Epithelial cell of esophagus (primary cell): Measurements from ENCODE around the gene BCAR3.

Experiments
- DNase-seq: peaks from one replicate; pipeline ENCODE4 v3.0.0; 2010; ENCODE audit warnings: low read depth
- H3K4me3 ChIP-seq: 2 replicates; pipeline ENCODE4 v1.5.1; 2011; ENCODE audit warnings: mild to moderate bottlenecking, low read length, control low read depth
- TF ChIP-seq, protein P1 (sequence below): IDR thresholded peaks from 2 replicates; pipeline ENCODE4 v1.5.1; 2011; ENCODE audit warnings: low read depth, mild to moderate bottlenecking, low read length, control low read depth, inconsistent platforms; ENCODE audit not compliant: insufficient read depth; ENCODE audit errors: missing control alignments

Gene BCAR3

DNA sequence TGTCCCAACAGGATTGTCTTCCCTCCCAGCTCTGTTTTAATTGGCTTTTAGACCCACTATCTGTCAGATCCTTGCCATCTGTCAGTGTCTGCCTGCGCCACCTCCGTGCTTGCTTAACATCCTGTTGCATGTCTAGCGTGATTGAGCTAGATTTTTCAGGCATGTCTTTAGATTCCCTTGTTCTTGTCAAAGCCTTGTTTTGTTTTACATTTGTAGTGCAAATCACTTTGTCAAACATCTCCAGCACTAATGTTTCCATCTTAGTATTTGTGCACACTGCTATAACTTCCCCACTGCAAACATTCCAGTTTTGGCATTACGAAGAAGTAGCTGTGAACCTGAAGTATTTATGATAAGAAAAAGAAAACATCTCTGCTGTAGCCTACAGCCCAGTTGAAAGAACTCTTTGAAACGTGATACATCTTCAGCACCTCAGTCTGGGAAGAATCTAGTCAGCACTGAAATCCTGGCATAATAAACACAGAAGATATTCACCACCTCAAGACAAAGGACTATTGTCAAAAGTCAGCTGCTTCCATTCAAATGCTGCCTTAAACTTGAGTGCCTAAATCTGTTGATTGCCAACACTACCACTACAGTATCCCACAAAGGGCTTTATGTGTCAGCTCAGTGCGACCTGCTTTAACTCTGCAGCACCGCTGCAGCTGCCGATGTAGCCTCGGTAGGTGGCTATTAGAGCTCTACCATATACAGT, 128.7 kb downstream of the BCAR3 start:
- H3K4me3 ChIP-seq, result no peak overlapping the region
- peak; percentile 71 for DNase-seq
- TF ChIP-seq, protein P1, sequence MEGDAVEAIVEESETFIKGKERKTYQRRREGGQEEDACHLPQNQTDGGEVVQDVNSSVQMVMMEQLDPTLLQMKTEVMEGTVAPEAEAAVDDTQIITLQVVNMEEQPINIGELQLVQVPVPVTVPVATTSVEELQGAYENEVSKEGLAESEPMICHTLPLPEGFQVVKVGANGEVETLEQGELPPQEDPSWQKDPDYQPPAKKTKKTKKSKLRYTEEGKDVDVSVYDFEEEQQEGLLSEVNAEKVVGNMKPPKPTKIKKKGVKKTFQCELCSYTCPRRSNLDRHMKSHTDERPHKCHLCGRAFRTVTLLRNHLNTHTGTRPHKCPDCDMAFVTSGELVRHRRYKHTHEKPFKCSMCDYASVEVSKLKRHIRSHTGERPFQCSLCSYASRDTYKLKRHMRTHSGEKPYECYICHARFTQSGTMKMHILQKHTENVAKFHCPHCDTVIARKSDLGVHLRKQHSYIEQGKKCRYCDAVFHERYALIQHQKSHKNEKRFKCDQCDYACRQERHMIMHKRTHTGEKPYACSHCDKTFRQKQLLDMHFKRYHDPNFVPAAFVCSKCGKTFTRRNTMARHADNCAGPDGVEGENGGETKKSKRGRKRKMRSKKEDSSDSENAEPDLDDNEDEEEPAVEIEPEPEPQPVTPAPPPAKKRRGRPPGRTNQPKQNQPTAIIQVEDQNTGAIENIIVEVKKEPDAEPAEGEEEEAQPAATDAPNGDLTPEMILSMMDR, result no peak

DNA sequence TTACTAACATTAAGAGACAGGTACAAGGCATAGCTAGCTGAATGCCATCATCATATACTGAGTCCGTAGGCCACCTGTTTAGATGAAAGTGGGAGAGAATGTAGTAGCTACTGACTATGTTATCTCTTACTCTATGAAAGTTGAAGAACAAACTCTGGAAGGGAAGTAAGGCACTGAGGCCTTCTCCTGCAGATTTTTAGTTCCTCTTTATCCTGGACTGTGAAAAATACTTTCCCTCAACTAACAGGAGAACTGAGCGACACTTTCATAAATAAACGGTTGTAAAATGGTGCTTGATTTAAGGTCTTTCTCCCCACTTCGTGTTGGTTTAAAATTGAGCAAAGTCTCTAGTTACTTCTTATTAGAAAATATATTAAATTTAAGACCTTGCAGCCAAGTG, 131.8 kb downstream of the BCAR3 start:
- TF ChIP-seq, protein P1, result no peak
- no peak for DNase-seq
- H3K4me3 ChIP-seq, result no peak overlapping the region

DNA sequence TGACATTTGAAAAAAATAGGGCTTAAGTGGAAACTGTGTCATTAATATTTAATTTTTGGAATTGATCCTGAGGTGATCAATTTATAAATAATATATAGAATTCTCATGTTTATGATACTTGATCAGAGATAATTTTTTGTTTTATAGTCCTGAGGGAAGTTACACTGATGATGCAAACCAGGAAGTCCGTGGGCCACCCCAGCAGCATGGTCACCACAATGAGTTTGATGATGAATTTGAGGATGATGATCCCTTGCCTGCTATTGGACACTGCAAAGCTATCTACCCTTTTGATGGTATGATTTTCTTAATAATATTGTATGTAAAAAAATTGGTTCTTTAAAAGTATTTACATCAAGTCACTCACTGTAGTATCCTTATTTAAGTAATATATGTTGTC, 132.5 kb downstream of the BCAR3 start:
- TF ChIP-seq, protein P1, result no peak
- no peak overlapping the region for H3K4me3 ChIP-seq
- DNase-seq, result no peak

DNA sequence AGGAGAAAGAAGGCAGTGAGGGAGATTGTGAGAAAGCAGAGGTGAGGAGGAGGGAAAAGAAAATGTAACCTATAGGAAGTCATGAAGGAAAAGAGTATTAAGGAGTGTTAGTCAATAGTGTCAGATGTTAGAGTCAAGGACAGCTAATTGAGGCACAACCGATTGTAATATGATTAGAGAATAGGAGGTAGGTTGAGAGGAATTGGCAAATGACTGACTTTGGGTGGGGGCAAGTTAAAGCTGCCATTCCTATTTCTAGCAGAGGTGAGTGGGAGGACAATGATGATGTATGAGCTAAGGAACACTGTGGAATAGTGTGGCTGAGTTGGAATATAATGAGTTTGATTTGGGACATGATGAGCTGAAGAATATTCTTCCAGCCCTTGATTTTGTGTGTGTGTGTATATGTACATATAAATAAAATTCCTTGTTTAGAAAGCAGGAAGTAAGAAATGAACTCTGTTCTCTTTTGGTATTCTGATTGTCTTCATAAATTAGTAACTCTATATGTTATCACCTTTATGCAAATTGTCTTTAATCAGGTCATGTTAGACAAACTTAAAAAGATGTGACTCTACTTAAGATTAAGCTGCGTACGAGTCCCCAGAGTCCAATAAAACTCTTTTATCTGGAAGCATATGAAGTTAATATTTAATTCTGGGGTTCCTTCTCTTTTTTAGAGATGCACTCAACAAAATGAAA, 135.3 kb downstream of the BCAR3 start:
- H3K4me3 ChIP-seq, result no peak overlapping the region
- DNase-seq, result no peak
- TF ChIP-seq, protein P1, result no peak

DNA sequence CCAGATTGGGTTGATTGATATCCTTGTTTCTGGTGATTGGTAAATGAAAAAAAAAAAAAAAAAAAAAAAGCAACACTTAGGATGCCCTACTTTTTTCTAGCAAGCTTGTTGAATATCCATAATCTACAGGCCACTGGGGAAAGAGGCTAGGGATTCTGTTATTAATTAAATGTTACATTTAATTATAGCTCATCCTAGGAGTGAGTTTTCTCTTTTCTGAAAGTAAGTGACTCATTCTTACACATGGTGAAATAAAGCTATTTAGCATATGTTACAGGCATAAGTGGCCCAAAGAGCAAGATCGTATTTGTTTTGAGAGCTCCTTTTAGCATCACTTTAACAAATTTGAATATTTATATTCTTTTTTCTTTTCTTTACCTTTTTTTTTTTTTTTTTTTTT, 139.2 kb downstream of the BCAR3 start:
- DNase-seq, result no peak
- TF ChIP-seq, protein P1, result no peak
- H3K4me3 ChIP-seq, result no peak overlapping the region

DNA sequence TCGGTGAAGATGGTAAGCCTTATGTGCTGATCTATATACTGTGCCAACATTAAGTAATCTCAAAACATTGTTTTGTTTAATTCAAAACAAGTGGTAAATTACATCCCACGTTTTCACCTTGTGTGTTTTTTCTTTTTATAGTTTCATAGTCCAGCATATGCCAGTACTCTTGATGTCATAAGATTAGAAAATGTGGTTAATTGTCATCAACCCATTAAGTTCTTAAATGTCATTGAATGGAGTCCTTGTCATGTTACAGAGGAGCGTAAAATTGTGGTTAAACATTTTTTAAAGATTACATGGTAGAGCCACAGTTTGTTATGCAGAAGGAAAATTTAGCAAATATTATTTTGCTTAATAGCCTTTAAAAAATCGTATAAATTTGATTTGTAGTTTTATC, 140.6 kb downstream of the BCAR3 start:
- no peak overlapping the region for H3K4me3 ChIP-seq
- TF ChIP-seq, protein P1, result no peak
- DNase-seq, result no peak
